Peyer's patch (tissue), 4 donors: ENCODE results near the gene GADD45G.

Experiments used
- POLR2A ChIP-seq, 2 donors: fragments of 450-650 bp; IDR thresholded peaks; one replicate each; pipeline ENCODE4 v1.5.1; 2017; ENCODE audit warnings: antibody characterized with exemption in 2 of 2, mild to moderate bottlenecking in 2 of 2, moderate library complexity in 2 of 2
- TF ChIP-seq, protein P1 (sequence below), 6 experiments: fragments of 450-650 bp in 4 of 6; fragments of 200-600 bp in 2 of 6; sonication (generic) in 1 of 6; IDR thresholded peaks; one replicate each; pipeline ENCODE4 v1.5.1; 2017 to 2019; ENCODE audit warnings: antibody characterized with exemption in 6 of 6, mild to moderate bottlenecking in 3 of 6, moderate library complexity in 1 of 6

DNA sequence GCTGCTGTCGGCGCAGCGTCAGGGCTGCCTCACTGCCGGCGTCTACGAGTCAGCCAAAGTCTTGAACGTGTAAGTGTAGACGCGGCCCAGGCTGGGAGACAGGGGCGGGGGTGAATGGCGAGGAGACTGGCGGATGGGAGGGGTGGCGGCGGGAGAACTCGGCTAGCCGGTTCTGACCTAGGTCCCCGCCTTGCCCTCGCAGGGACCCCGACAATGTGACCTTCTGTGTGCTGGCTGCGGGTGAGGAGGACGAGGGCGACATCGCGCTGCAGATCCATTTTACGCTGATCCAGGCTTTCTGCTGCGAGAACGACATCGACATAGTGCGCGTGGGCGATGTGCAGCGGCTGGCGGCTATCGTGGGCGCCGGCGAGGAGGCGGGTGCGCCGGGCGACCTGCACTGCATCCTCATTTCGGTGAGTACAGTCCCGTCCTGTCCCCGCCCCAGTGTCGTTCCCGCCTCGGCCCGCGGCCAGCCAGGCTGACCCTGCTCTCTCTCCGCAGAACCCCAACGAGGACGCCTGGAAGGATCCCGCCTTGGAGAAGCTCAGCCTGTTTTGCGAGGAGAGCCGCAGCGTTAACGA lies 745 bp downstream of the GADD45G start:
- TF ChIP-seq POLR2A (IDR thresholded peaks at IDR 0.05), result no peak
- TF ChIP-seq, protein P1, sequence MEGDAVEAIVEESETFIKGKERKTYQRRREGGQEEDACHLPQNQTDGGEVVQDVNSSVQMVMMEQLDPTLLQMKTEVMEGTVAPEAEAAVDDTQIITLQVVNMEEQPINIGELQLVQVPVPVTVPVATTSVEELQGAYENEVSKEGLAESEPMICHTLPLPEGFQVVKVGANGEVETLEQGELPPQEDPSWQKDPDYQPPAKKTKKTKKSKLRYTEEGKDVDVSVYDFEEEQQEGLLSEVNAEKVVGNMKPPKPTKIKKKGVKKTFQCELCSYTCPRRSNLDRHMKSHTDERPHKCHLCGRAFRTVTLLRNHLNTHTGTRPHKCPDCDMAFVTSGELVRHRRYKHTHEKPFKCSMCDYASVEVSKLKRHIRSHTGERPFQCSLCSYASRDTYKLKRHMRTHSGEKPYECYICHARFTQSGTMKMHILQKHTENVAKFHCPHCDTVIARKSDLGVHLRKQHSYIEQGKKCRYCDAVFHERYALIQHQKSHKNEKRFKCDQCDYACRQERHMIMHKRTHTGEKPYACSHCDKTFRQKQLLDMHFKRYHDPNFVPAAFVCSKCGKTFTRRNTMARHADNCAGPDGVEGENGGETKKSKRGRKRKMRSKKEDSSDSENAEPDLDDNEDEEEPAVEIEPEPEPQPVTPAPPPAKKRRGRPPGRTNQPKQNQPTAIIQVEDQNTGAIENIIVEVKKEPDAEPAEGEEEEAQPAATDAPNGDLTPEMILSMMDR (IDR thresholded peaks at IDR 0.05), result no peak
